GM13976 (cell line): ENCODE data around the gene UNC45B.

Experiments
- DNase-seq: peaks from one replicate; pipeline ENCODE4 v3.0.0; 2012; ENCODE audit warnings: low spot score
- CTCF ChIP-seq: IDR thresholded peaks from 2 replicates; pipeline ENCODE4 v1.5.1; 2012; ENCODE audit warnings: borderline replicate concordance, mild to moderate bottlenecking; ENCODE audit not compliant: insufficient read depth; ENCODE audit errors: extremely low read depth, missing control alignments, control extremely low read depth
- in situ Hi-C: fragments of 300-500 bp; cut with MboI; formaldehyde crosslinking; loops from one replicate; pipeline ENCODE4 v1.12.0; 2022; ENCODE audit warnings: low sequenced_read_pairs, mixed read lengths, inconsistent platforms; ENCODE audit not compliant: unreplicated experiment

UNC45B gene

GRCh38 chr17:35212668-35213067 is 65.1 kb downstream of the UNC45B start:
- in situ Hi-C loops: no loop called here
- TF ChIP-seq CTCF: no peak
- no peak for DNase-seq

- in situ Hi-C loops: no loop called here
- TF ChIP-seq CTCF: no peak
- no peak for DNase-seq
These were observed 65.9 kb downstream of the UNC45B start for GRCh38 chr17:35213412-35213940.

- no peak for DNase-seq
- TF ChIP-seq CTCF: no peak
- in situ Hi-C loops: no loop called here
These were observed 66.6 kb downstream of the UNC45B start for GRCh38 chr17:35214192-35214591.

GRCh38 chr17:35214631-35215273 is 67.1 kb downstream of the UNC45B start:
- TF ChIP-seq CTCF: no peak
- DNase-seq: no peak
- in situ Hi-C loops: no loop called here

- no peak for TF ChIP-seq CTCF
- in situ Hi-C loops: no loop called here
- DNase-seq: no peak
These were observed 69.5 kb downstream of the UNC45B start for GRCh38 chr17:35217107-35217506.

- in situ Hi-C loops: no loop called here
- no peak for TF ChIP-seq CTCF
- DNase-seq: no peak
These were observed 71.3 kb downstream of the UNC45B start for GRCh38 chr17:35218915-35219314.
